GM12872 (cell line): Measurements from ENCODE around the gene HMCN2.

Experiments
- TF ChIP-seq, protein P1 (sequence below): IDR thresholded peaks from 3 replicates; pipeline ENCODE4 v1.5.1; 2011; ENCODE audit warnings: low read depth, mild to moderate bottlenecking, low read length, moderate library complexity; ENCODE audit not compliant: insufficient read depth

HMCN2 gene

DNA sequence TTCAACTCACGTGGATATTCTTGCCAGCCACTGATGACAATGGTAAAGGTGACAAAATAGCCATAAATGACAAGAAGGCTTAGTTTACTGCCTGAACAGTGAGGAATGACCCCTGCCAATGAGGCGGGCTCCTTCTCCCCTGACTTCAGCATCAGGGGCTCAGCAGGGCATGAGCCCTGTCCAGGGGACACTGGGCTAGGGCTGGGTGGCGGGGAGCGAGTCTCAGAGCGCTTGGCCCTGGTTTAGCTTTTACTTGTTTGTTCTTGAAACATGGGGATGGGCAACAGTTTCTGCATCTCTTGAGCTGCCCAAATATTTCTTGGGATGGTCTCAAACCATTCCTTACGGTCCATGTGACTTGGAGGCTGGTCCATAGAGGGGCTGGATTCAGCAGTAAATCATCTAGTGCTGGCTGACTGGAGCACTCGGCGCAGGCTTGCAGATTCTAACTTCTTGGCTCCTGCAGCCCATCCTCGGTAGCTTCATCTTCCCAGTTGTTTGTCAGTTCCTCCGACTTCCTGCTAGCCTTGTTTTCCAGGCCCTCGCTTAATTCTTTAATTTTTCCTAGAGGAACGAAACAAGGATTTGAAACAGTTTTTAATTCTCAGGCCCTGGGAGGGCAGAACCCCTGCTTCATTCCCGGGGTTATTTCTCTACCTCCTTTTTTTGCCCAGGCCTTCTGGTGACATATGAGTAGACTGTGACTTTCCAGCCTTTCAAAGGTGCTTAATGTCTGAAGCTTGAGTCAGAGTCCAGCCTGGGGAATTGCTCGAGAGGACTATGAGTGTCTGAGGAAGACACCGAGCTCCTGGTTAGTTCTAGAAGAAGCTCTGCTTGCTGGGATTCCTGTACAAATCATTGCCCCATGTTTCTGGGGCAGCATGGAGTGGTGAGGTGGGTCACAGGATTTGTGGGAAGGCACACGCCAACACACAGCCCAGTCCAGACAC is 4.5 kb upstream of the HMCN2 start:
- TF ChIP-seq, protein P1, sequence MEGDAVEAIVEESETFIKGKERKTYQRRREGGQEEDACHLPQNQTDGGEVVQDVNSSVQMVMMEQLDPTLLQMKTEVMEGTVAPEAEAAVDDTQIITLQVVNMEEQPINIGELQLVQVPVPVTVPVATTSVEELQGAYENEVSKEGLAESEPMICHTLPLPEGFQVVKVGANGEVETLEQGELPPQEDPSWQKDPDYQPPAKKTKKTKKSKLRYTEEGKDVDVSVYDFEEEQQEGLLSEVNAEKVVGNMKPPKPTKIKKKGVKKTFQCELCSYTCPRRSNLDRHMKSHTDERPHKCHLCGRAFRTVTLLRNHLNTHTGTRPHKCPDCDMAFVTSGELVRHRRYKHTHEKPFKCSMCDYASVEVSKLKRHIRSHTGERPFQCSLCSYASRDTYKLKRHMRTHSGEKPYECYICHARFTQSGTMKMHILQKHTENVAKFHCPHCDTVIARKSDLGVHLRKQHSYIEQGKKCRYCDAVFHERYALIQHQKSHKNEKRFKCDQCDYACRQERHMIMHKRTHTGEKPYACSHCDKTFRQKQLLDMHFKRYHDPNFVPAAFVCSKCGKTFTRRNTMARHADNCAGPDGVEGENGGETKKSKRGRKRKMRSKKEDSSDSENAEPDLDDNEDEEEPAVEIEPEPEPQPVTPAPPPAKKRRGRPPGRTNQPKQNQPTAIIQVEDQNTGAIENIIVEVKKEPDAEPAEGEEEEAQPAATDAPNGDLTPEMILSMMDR = no peak

DNA sequence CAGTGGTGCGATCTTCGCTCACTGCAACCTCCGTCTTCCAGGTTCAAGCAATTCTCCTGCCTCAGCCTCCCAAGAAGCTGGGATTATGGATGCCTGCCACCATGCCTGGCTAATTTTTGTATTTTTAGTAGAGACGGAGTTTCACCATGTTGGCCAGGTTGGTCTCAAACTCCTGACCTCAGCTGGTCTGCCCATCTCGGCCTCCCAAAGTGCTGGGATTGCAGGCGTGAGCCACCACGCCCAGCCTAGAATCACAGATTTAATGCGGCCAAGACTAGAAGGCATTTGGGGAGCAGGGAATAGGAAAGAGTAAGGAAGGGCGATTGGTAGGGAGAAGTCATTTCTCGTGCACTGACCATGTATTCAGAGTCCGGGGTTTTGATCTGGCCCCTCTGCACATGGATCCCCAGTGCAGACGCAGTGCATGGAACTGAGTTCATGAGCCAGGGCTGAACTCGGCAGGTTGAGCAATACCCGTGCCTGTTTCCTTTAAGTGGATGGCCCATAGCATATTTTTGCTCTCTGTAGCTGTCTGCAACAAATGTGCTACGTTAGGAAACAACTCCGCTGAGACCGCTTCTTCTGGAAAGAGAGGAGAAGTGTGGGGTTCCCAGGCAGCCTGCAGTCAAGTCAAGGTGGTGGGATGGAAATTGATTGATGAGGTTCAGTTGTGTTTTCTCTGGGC is 3.4 kb upstream of the HMCN2 start:
- TF ChIP-seq, protein P1 = no peak

DNA sequence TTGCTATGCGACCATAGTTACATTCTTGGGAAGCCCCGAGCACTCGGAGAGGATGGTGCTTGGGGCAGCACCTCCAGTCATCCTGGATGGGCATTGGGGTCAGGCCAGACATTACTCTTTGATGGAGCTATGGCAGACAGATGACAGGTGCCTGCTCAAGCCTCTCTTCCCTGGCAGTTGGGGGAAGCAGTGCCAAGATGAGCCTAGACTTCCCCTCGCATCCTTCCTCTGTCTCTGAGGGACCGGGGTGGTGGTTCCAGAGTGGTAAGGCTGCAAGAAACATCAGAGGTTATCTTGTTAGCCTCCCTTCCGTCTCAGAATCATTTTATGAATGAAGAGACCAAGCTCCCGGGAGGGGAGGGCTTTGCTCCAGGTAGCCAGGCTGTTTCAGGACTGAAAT is 2.8 kb upstream of the HMCN2 start:
- TF ChIP-seq, protein P1 = no peak

DNA sequence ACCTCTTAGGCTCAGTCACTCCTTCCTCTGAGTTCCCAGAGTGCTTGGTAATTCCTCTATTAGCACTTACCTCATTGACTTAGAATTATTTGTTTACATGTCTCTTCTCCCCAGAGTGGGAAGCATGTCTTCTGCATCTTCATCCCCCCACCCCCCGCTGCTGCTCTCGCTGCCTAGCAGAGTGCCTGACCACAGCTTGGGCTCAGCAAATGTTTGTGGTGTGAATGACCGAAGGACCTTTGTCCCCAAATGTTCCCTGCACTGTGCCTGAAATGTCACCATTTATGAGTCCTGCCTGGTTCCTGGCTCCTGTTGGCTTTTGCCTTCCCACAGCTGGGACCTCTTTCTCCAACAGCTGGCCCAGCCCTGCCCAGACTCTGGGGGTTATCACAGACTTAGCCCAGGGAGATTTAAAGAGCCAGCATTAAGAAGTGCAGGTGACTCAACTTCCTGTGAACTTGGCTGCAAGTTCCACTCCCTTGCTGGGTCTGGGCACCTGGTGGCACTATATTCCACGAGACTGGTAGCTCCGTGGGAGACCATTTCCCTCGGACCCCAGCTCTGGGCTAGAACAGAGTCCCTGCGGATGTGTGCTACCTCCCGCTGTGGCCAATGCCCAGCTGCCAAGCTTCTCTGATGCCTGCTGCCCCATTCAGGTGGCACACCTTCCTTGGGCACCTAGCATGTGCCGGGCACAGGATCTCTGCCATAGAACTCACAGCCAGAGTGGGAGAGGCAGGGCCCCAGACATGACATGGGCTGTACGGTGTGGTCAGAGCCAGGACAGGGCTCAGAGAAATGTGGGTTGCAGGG is 1.8 kb upstream of the HMCN2 start:
- TF ChIP-seq, protein P1 = no peak

DNA sequence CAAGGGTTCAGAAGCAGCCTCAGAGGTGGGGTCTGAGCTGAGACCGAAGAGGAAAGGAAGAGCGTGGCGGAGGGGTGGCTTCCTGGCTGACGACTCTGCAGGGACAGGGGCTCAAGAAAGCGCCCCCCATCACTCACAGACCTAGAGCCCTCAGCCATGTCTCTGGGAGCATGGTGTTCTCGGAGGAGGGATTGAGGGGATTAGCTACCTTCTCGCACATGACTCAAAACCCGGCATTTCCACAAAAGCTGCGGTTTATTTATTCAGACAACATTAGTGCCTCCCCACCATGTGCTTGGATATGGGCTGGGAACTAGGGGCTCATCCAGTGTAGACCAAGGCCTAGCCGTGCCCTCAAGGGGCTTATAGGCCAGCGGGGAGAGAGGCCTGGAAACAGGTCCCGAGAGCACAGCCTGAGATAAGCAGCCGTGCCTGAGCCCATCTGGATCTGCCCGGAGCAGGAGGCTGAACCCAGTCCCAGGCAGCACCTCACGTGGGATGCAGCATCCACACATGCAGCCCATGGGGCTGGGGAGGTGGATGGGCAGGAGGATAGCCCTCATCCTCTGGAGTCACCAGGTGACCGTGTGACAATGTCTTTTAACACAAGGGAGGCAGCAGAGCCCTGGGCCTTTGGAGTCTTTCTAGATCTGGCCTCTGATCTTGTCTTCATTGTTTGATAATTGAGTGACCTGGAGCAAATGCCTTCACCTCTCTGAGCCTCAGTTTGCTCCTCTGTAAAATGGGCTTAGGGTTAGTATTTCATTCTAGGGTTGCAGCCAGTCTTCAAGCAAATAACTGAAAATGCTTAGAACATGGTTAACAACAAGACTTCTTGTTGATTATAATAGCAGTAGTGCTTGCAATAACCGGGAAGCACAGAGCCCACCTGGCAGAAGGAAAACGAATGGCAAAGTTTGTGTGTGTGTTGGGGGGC is 878 bp upstream of the HMCN2 start:
- TF ChIP-seq, protein P1 = no peak

DNA sequence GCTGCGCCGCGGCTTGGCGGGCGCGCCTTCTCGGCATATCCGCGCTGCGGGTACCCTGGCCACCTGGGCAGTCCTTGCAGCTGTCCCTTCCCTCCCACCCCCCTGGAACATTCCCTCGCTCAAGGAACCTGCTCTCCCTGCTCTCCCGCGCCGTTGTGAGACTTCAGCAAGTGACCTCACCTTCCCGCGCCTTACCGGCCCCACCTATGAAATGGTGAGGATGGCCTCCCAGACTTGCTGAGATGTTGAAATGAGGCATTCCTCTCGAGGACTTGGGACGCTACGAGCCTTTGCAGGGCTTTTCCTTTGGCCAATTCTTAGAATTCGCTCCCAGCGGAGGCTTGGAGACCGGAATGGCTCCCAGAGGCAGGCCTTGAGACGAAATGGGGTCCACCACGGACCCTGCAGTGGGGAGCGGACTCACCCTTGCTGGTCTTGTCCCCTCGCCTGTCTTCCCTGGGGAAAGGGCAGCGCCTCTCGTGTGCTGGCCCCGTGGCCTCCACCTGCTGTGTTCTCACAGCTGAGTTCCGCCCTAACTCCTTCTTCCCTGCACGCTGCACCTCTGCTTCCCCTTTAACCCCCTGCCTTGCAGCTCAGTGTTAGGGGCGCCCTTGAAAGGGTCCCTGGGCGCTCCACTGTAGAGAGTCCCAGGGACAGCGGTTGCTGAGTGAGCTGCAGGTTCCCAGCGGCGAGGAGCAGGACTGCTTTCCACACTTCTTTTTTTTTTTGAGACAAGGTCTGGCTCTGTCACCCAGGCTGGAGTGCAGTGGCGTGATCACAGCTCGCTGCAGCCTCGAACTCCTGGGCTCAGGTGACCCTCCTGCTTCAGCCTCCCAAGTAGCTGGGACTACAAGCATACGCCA is 907 bp downstream of the HMCN2 start:
- TF ChIP-seq, protein P1 = no peak
